ENCODE measurements around the gene NLK.

DNA sequence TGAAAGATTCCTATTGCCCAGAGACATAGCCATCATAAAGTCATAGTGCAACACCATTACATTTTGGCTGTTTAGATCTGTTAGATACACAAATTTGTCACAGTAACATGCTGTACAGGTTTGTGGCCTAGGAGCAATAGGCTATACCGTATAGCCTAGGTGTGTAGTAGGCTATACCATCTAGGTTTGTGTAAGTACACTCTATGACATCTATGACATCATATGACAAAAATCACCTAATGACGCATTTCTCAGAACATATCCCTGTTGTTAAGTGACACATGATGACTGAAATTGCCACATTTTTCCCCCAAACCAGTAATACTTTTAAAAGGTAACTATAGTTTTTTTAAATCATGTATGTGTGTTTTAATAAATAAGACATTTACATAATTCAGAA, 43.3 kb downstream of the NLK start:
- TF ChIP-seq, protein P1, sequence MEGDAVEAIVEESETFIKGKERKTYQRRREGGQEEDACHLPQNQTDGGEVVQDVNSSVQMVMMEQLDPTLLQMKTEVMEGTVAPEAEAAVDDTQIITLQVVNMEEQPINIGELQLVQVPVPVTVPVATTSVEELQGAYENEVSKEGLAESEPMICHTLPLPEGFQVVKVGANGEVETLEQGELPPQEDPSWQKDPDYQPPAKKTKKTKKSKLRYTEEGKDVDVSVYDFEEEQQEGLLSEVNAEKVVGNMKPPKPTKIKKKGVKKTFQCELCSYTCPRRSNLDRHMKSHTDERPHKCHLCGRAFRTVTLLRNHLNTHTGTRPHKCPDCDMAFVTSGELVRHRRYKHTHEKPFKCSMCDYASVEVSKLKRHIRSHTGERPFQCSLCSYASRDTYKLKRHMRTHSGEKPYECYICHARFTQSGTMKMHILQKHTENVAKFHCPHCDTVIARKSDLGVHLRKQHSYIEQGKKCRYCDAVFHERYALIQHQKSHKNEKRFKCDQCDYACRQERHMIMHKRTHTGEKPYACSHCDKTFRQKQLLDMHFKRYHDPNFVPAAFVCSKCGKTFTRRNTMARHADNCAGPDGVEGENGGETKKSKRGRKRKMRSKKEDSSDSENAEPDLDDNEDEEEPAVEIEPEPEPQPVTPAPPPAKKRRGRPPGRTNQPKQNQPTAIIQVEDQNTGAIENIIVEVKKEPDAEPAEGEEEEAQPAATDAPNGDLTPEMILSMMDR (IDR thresholded peaks at IDR 0.05; ENCODE audit: insufficient read depth, low read depth, low read length) = no peak
- TF ChIP-seq EZH2 (IDR thresholded peaks at IDR 0.05; ENCODE audit: insufficient read depth, low read length) = no peak

Measured in astrocyte (in vitro differentiated cells and primary cell).